Neural crest cell (in vitro differentiated cells): ENCODE results near the gene MRPL55. TPM values are rescaled to one million over a fixed set of nuclear protein-coding genes. Genes with fewer than 3 reads are reported as not detected.
A peak's percentile ranks its signal among the peaks of the same experiment; 100 is the strongest.

Experiments
- DNase-seq: peaks from one replicate; pipeline ENCODE4 v3.0.0; 2021; ENCODE audit warnings: low read depth, mixed read lengths, low spot score
- H3K27ac Mint-ChIP-seq: one replicate; pipeline ENCODE4 v1.8.0; 2021; ENCODE audit warnings: mild to moderate bottlenecking, mixed read lengths; ENCODE audit not compliant: unreplicated experiment
- H3K27me3 Mint-ChIP-seq: 2 replicates; pipeline ENCODE4 v1.8.0; 2021; ENCODE audit warnings: low read depth, mild to moderate bottlenecking, mixed read lengths
- H3K36me3 Mint-ChIP-seq: 2 replicates; pipeline ENCODE4 v1.8.0; 2021; ENCODE audit warnings: low read depth, mild to moderate bottlenecking, mixed read lengths
- H3K4me1 Mint-ChIP-seq: 2 replicates; pipeline ENCODE4 v1.8.0; 2021; ENCODE audit warnings: mixed read lengths
- H3K4me3 Mint-ChIP-seq: one replicate; pipeline ENCODE4 v1.8.0; 2021; ENCODE audit warnings: mild to moderate bottlenecking, mixed read lengths
- H3K9me3 Mint-ChIP-seq: 2 replicates; pipeline ENCODE4 v1.8.0; 2021; ENCODE audit warnings: mixed read lengths
- long read RNA-seq: library from polyadenylated mRNA; unstranded; transcript quantifications from one replicate; pipeline ENCODE4 v2.0.0, GENCODE V29; 2020
- total RNA-seq: library from RNA; stranded (reverse); gene quantifications from 2 replicates; pipeline ENCODE4 v1.2.1, GENCODE V29; 2021
- TF ChIP-seq, protein P1 (sequence below): fragments of 200-600 bp; sonication (generic); conservative IDR thresholded peaks from 2 replicates; pipeline ENCODE4 v1.5.0; 2021; ENCODE audit warnings: antibody characterized with exemption, mild to moderate bottlenecking

The MRPL55 gene
- 61.9 and 67.3 TPM in 2 replicates for total RNA-seq
- long read RNA-seq, partial matches to known transcripts, result 1 of 19 reads
- long read RNA-seq, other reads (novel, unspliced or antisense), result 10 of 19 reads

DNA sequence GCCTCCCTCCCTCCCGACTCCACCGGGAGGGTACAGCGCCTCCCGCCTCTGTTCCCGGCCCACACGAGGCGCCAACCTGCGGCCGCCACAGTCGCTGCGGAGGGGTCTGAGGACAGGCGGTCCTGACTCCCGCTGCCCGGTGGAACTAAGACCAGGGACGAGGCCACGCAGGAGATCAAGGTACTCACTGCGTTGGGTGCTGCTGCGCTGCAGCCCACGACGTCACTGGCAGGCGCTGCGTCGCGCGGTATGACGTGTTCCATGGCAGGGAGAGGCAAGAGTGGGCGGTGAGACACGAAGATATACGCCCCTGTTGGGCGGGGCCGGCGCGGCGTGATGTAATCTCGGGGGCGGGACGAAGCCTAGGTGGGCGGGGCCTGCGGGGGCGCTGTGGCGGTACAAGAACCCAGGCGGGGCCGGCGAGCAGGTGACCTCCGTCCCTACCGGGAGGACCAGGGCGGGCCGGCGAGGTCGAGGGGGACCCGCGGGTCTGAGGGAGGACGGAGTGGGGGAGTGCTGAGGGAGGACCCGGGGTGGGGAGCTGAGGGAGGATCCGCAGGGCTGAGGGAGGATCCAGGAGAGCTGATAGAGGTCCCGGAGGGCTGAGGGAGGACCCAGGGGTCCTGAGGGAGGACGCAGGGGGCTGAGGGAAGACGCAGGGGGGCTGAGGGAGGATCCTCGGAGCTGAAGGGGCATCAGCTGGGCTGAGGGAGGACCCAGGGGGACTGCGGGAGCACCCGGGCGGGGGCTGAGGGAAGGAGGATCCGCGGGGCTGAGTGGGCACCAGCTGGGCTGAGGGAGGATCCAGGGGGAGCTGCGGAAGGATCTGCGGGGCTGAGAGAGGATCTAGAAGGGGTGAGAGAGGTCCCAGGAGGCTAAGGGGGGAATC, at the start of gene MRPL55:
MRPL55 (minus strand) TSS at position 227 of the 889 bp plus-strand sequence. CDS start 1,039 bp downstream, outside the sequence.
- Mint-ChIP-seq H3K27ac (peak within 1 kb of the TSS; percentile 94), H3K27me3 (peaks cover 12% of the 10 kb centered on the region)
- DNase-seq, result peak; percentile 99

DNA sequence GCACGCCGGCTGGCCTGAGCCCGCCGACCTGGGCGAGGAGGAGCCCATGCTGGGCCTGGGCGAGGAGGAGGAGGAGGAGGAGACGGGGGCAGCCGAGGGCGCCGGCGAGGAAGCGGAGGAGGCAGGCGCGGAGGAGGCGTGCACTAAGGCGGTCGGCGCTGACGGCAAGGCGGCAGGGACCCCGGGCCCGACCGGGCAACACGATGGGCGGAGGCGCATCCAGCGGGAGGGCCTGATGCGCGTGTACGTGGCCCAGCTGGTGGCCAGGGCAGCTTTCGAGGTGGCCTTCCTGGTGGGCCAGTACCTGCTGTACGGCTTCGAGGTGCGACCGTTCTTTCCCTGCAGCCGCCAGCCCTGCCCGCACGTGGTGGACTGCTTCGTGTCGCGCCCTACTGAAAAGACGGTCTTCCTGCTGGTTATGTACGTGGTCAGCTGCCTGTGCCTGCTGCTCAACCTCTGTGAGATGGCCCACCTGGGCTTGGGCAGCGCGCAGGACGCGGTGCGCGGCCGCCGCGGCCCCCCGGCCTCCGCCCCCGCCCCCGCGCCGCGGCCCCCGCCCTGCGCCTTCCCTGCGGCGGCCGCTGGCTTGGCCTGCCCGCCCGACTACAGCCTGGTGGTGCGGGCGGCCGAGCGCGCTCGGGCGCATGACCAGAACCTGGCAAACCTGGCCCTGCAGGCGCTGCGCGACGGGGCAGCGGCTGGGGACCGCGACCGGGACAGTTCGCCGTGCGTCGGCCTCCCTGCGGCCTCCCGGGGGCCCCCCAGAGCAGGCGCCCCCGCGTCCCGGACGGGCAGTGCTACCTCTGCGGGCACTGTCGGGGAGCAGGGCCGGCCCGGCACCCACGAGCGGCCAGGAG, 49.3 kb upstream of the MRPL55 start:
- TF ChIP-seq, protein P1, sequence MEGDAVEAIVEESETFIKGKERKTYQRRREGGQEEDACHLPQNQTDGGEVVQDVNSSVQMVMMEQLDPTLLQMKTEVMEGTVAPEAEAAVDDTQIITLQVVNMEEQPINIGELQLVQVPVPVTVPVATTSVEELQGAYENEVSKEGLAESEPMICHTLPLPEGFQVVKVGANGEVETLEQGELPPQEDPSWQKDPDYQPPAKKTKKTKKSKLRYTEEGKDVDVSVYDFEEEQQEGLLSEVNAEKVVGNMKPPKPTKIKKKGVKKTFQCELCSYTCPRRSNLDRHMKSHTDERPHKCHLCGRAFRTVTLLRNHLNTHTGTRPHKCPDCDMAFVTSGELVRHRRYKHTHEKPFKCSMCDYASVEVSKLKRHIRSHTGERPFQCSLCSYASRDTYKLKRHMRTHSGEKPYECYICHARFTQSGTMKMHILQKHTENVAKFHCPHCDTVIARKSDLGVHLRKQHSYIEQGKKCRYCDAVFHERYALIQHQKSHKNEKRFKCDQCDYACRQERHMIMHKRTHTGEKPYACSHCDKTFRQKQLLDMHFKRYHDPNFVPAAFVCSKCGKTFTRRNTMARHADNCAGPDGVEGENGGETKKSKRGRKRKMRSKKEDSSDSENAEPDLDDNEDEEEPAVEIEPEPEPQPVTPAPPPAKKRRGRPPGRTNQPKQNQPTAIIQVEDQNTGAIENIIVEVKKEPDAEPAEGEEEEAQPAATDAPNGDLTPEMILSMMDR, result no peak
- no peaks in the 10 kb centered on the region for H3K4me1 Mint-ChIP-seq
- no peak for DNase-seq
- H3K27ac Mint-ChIP-seq, result no peak overlapping the region
- no peak overlapping the region for H3K4me3 Mint-ChIP-seq
- no peaks in the 10 kb centered on the region for H3K36me3 Mint-ChIP-seq
- peaks cover 3% of the 10 kb centered on the region for H3K27me3 Mint-ChIP-seq
- H3K9me3 Mint-ChIP-seq, result no peaks in the 10 kb centered on the region

More for the DNA sequence above, at the start of gene MRPL55:
- peaks cover 3% of the 10 kb centered on the region for H3K36me3 Mint-ChIP-seq
- H3K4me3 Mint-ChIP-seq, result peak within 1 kb of the TSS; percentile 98
- no peaks in the 10 kb centered on the region for H3K9me3 Mint-ChIP-seq
- H3K4me1 Mint-ChIP-seq, result peaks cover 24% of the 10 kb centered on the region
- TF ChIP-seq, protein P1, result peak; percentile 28

DNA sequence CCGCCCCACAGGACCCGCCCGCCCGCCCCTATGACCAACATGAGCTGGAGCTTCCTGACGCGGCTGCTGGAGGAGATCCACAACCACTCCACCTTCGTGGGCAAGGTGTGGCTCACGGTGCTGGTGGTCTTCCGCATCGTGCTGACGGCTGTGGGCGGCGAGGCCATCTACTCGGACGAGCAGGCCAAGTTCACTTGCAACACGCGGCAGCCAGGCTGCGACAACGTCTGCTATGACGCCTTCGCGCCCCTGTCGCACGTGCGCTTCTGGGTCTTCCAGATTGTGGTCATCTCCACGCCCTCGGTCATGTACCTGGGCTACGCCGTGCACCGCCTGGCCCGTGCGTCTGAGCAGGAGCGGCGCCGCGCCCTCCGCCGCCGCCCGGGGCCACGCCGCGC, 48.6 kb upstream of the MRPL55 start:
- no peak overlapping the region for H3K27ac Mint-ChIP-seq
- no peak for DNase-seq
- TF ChIP-seq, protein P1, result no peak
- no peaks in the 10 kb centered on the region for H3K9me3 Mint-ChIP-seq
- no peaks in the 10 kb centered on the region for H3K36me3 Mint-ChIP-seq
- H3K4me1 Mint-ChIP-seq, result no peaks in the 10 kb centered on the region
- peaks cover 3% of the 10 kb centered on the region for H3K27me3 Mint-ChIP-seq
- no peak overlapping the region for H3K4me3 Mint-ChIP-seq

DNA sequence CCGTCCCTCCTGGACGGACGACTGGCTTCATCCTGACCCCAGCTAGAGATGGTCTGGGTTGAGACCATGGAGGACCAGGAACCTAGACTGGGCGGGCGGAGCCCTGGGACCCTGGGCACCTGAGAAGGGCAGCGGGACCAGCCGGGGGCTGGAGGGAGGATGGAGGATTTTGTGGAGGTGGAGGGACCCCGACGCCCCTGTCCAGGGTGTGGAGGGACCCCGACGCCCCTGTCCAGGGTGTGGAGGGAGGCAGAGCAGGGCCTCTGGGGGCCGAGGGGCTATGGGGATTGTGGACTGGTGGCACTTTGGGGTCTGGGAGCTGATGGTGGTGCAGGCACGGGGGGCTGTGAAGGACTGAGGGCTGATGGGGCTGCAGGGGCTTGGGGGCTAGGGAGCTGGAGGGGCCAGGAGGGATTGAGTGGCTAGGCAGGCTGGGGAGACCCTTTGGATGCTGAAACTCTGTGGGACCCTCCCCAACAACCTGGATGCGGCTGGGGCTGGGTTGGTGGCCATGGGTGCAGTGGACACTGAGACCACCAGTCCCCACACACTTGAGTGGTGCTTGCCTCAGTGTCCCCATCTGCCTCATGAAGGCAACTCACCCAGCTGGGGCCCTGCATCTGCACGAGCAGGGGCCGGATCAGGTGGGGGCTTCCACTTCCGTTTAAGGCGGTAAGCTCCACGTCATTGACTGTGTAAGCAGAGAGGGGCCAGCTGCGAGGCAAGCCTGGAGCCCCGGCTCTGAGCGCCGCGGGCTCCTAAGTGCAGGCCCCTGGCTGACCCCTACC, 48.0 kb upstream of the MRPL55 start:
- Mint-ChIP-seq H3K4me1 (no peaks in the 10 kb centered on the region), H3K4me3 (no peak overlapping the region), H3K9me3 (no peaks in the 10 kb centered on the region), H3K36me3 (no peaks in the 10 kb centered on the region), H3K27me3 (peaks cover 3% of the 10 kb centered on the region), H3K27ac (no peak overlapping the region)
- TF ChIP-seq, protein P1, result no peak
- no peak for DNase-seq

DNA sequence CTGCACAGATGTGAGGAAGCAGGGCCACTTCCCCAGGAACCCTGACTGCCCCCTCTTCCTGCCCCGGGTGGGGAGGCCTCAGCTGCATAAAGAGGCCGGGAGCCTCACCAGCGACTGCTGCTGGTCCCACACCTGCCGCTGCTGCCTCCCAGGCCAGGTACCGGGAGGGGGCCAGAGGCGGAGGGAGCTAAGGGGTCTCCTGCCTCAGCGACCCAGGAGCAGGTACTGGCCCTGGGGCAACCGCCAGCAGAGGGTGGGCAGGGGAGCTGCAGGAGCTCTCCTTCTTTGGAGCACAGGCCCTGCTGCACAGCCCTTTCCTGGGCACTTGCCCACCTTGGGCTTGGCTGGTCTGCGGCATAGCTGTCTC, 47.4 kb upstream of the MRPL55 start:
- no peaks in the 10 kb centered on the region for H3K36me3 Mint-ChIP-seq
- H3K27ac Mint-ChIP-seq, result no peak overlapping the region
- H3K27me3 Mint-ChIP-seq, result peaks cover under 1% of the 10 kb centered on the region
- TF ChIP-seq, protein P1, result no peak
- H3K4me1 Mint-ChIP-seq, result no peaks in the 10 kb centered on the region
- no peak overlapping the region for H3K4me3 Mint-ChIP-seq
- DNase-seq, result no peak
- no peaks in the 10 kb centered on the region for H3K9me3 Mint-ChIP-seq
